GF-D8 (cell line): Measurements from ENCODE around the gene CYB5RL.

Experiments used
- DNase-seq: peaks from one replicate; lab custom pipeline; 2025; lab: John Stamatoyannopoulos, UW

Gene CYB5RL

GRCh38 chr1:54158071-54158470 is 41.8 kb downstream of the CYB5RL start:
- DNase-seq, result no peak

GRCh38 chr1:54157401-54157800 is 42.4 kb downstream of the CYB5RL start:
- no peak for DNase-seq

GRCh38 chr1:54156986-54157385 is 42.8 kb downstream of the CYB5RL start:
- DNase-seq, result no peak

GRCh38 chr1:54156201-54156600 is 43.6 kb downstream of the CYB5RL start:
- no peak for DNase-seq

GRCh38 chr1:54153535-54154439 is 46.0 kb downstream of the CYB5RL start:
- DNase-seq, result no peak

GRCh38 chr1:54152696-54153095 is 47.1 kb downstream of the CYB5RL start, which contains the start of gene CDCP2:
TSS of gene CDCP2 (minus strand) at chr1:54153000. CDS start at chr1:54152922, 78 bp downstream.
- DNase-seq, result no peak

GRCh38 chr1:54151013-54151412 is 48.8 kb downstream of the CYB5RL start:
- no peak for DNase-seq
